Spinal cord (tissue), 10 donors: ENCODE results near the gene SNX19. TPM values are rescaled to one million over a fixed set of nuclear protein-coding genes. Genes with fewer than 3 reads are reported as not detected.
"Not testable (repeated sequence)": the region's sequence is repeated elsewhere in the genome, so short reads cannot be mapped to it uniquely, and the experiment has no call there.

Source experiments
- DNase-seq, 6 donors: peaks; one replicate each; pipeline versions ENCODE4 v3.0.0 to v3.0.0-alpha.2; 2013 to 2015; ENCODE audit warnings: low spot score in 6 of 6, low read depth in 4 of 6
- H3K27ac ChIP-seq: one replicate; pipeline ENCODE4 v1.5.1; 2013; ENCODE audit warnings: low read depth, low read length, control low read depth
- H3K27me3 ChIP-seq: one replicate; pipeline ENCODE4 v1.6.1; 2013; ENCODE audit warnings: low read length; ENCODE audit not compliant: control insufficient read depth, insufficient read depth
- H3K36me3 ChIP-seq: one replicate; pipeline ENCODE4 v1.6.1; 2013; ENCODE audit warnings: low read length; ENCODE audit not compliant: control insufficient read depth, insufficient read depth
- H3K4me1 ChIP-seq: one replicate; pipeline ENCODE4 v1.6.1; 2013; ENCODE audit warnings: low read length; ENCODE audit not compliant: control insufficient read depth, insufficient read depth
- H3K4me3 ChIP-seq: one replicate; pipeline ENCODE4 v1.5.1; 2013; ENCODE audit warnings: low read depth, low read length, control low read depth
- H3K9me3 ChIP-seq: one replicate; pipeline ENCODE4 v1.6.1; 2013; ENCODE audit warnings: low read length; ENCODE audit not compliant: control insufficient read depth, insufficient read depth
- WGBS: methylation state at CpG from one replicate; pipeline ENCODE4 v1.1.5; 2013; ENCODE audit warnings: missing lambda C conversion rate; ENCODE audit not compliant: insufficient coverage; 5-methylcytosine and 5-hydroxymethylcytosine counted together
- polyA plus RNA-seq, 2 donors: library from polyadenylated mRNA; unstranded; fragments of 120-200 nt; gene quantifications; one replicate each; pipeline ENCODE4 v1.2.1, GENCODE V29; 2013; ENCODE audit not compliant: insufficient read length in 2 of 2
- total RNA-seq, 2 donors: library from RNA; depleted of rRNA in 1 of 2; stranded (reverse); fragments of 120-200 nt in 1 of 2; fragments of >200 nt in 1 of 2; gene quantifications; one replicate each; pipeline versions ENCODE4 v1.2.3 to v1.2.4, GENCODE V29; 2013 to 2014
- donor health status: healthy.

Gene SNX19
- total and polyA plus RNA-seq, 4 donors = 47.1 to 64.4 (median 53.3) TPM

GRCh38 chr11:130924750-130925149 lies 8.5 kb upstream of the SNX19 start:
- no peaks in the 10 kb centered on the region for H3K36me3 ChIP-seq
- H3K4me1 ChIP-seq = no peaks in the 10 kb centered on the region
- no peak overlapping the region for H3K4me3 ChIP-seq
- DNase-seq = no peak
- no peaks in the 10 kb centered on the region for H3K27me3 ChIP-seq
- no peaks in the 10 kb centered on the region for H3K9me3 ChIP-seq
- no peak overlapping the region for H3K27ac ChIP-seq
- WGBS = 50% methylated on average over 1 of the region's 3 CpGs

- not testable (repeated sequence) for H3K4me3 ChIP-seq
- WGBS = 53% methylated on average over 5 of the region's 5 CpGs
Measured at GRCh38 chr11:130920612-130921011, 4.3 kb upstream of the SNX19 start.

GRCh38 chr11:130918081-130918480 lies 1.8 kb upstream of the SNX19 start:
- no peak overlapping the region for H3K4me3 ChIP-seq
- no peak overlapping the region for H3K27ac ChIP-seq
- H3K36me3 ChIP-seq = peaks cover 15% of the 10 kb centered on the region
- peaks cover 15% of the 10 kb centered on the region for H3K4me1 ChIP-seq
- no peaks in the 10 kb centered on the region for H3K9me3 ChIP-seq
- WGBS = 89% methylated on average over 4 of the region's 6 CpGs
- no peaks in the 10 kb centered on the region for H3K27me3 ChIP-seq
- no peak for DNase-seq

More at GRCh38 chr11:130920612-130921011, 4.3 kb upstream of the SNX19 start:
- not testable (repeated sequence) for H3K9me3 ChIP-seq, DNase-seq, H3K27ac ChIP-seq, H3K36me3 ChIP-seq, H3K4me1 ChIP-seq, H3K27me3 ChIP-seq

- DNase-seq = peak in 2 of 6 donors; percentile 19 to 88
- WGBS = 54% methylated on average over 3 of the region's 8 CpGs
- H3K36me3 ChIP-seq = peaks cover 15% of the 10 kb centered on the region
Measured at GRCh38 chr11:130916910-130917309, 631 bp upstream of the SNX19 start.

GRCh38 chr11:130915603-130916237 lies 559 bp downstream of the SNX19 start:
- no peaks in the 10 kb centered on the region for H3K9me3 ChIP-seq
- no peak for DNase-seq
- no peaks in the 10 kb centered on the region for H3K27me3 ChIP-seq
- H3K27ac ChIP-seq = peak overlapping the region; percentile 36
- WGBS = 53% methylated on average over 19 of the region's 21 CpGs
- peaks cover 21% of the 10 kb centered on the region for H3K36me3 ChIP-seq
- H3K4me3 ChIP-seq = peak overlapping the region; percentile 75
- H3K4me1 ChIP-seq = peaks cover 15% of the 10 kb centered on the region

More at GRCh38 chr11:130916910-130917309, 631 bp upstream of the SNX19 start:
- Histone ChIP-seq H3K27me3 (no peaks in the 10 kb centered on the region), H3K27ac (peak overlapping the region; percentile 75), H3K9me3 (no peaks in the 10 kb centered on the region), H3K4me1 (peaks cover 15% of the 10 kb centered on the region), H3K4me3 (peak overlapping the region; percentile 69)

- H3K27me3 ChIP-seq = no peaks in the 10 kb centered on the region
- WGBS = 88% methylated on average over 1 of the region's 2 CpGs
- H3K4me3 ChIP-seq = no peak overlapping the region
- peaks cover 15% of the 10 kb centered on the region for H3K4me1 ChIP-seq
- H3K36me3 ChIP-seq = peaks cover 30% of the 10 kb centered on the region
- no peaks in the 10 kb centered on the region for H3K9me3 ChIP-seq
- H3K27ac ChIP-seq = no peak overlapping the region
- no peak for DNase-seq
Measured at GRCh38 chr11:130913268-130913667, 3.0 kb downstream of the SNX19 start.

GRCh38 chr11:130912552-130912951 lies 3.7 kb downstream of the SNX19 start:
- 95% methylated on average over 3 of the region's 6 CpGs for WGBS

GRCh38 chr11:130911306-130911705 lies 5.0 kb downstream of the SNX19 start:
- Histone ChIP-seq H3K27ac (no peak overlapping the region), H3K27me3 (no peaks in the 10 kb centered on the region), H3K9me3 (no peaks in the 10 kb centered on the region), H3K4me3 (no peak overlapping the region), H3K4me1 (peaks cover 15% of the 10 kb centered on the region), H3K36me3 (peaks cover 39% of the 10 kb centered on the region)
- DNase-seq = no peak
- WGBS = 96% methylated on average over 5 of the region's 11 CpGs

More at GRCh38 chr11:130912552-130912951, 3.7 kb downstream of the SNX19 start:
- Histone ChIP-seq H3K27ac (no peak overlapping the region), H3K9me3 (no peaks in the 10 kb centered on the region), H3K36me3 (peaks cover 35% of the 10 kb centered on the region), H3K4me3 (no peak overlapping the region), H3K27me3 (no peaks in the 10 kb centered on the region), H3K4me1 (peaks cover 15% of the 10 kb centered on the region)
- DNase-seq = no peak

GRCh38 chr11:130909650-130910049 lies 6.6 kb downstream of the SNX19 start:
- no peak overlapping the region for H3K4me3 ChIP-seq
- no peak overlapping the region for H3K27ac ChIP-seq
- WGBS = 100% methylated on average over 1 of the region's 1 CpG
- H3K36me3 ChIP-seq = peaks cover 36% of the 10 kb centered on the region
- no peaks in the 10 kb centered on the region for H3K27me3 ChIP-seq
- no peaks in the 10 kb centered on the region for H3K9me3 ChIP-seq
- no peak for DNase-seq
- H3K4me1 ChIP-seq = peaks cover 3% of the 10 kb centered on the region
